Retina (tissue), 1 donor: ENCODE results near the gene ADARB2.

Experiments
- DNase-seq: peaks from one replicate; pipeline ENCODE4 v3.0.0-alpha.2; 2016

The ADARB2 gene

DNA sequence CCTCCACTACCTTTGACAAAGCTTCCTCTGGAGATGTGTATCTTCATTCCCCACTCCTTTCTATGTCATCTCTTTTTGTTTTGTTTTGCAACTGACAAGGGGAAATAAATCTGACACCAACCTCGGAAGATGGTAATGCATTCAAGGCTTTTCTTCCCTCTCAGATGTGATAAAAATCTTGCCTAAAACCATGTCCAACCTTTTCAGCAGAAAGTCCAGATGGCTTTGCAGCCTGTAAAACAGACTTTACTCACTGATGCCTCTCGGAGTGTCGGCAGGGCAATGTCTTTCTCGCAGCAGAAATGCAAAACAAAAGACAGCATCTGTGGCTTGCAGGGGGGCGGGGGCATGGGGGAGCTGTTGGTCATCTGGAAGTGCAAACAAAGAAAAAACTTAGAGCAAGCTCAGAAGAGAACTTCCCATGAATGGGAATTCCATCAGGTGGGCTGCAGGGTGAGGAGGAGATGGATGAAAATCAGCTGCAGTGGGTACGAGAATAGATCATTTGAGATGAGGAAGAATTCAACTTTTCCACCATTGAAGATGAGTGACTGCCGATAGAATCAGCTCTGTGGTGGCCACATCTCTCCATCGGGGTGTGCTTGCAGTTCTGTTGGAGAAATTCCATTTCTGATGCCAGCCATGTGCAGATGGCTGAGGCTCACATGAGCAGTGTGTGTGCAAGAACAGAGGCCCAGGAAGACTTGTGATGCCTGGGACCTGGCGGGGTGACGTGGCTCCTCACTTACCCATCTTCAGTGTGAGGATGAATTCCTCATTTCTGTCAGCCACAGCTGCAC lies 443.5 kb downstream of the ADARB2 start:
- DNase-seq = peak; percentile 62

DNA sequence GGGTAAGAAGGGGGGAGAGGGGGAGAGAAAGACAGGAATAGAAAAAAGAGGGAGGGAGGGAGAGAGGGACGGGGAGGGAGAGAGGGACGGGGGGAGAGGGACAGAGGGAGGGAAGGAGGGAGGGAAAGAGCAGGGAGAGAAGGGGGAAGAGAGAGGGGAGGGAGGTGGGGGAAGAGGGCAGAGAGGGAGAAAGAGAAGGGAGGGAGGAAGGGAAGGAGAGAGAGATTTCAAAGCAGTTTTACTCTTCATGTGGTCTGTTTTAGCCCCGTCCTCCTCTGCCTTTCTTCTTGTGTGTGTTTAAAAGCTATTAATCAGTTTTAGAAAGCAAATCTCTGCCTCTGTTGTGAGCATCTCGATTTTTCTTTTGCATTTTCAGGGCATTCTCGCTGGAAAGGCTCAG lies 444.2 kb downstream of the ADARB2 start:
- DNase-seq = no peak

DNA sequence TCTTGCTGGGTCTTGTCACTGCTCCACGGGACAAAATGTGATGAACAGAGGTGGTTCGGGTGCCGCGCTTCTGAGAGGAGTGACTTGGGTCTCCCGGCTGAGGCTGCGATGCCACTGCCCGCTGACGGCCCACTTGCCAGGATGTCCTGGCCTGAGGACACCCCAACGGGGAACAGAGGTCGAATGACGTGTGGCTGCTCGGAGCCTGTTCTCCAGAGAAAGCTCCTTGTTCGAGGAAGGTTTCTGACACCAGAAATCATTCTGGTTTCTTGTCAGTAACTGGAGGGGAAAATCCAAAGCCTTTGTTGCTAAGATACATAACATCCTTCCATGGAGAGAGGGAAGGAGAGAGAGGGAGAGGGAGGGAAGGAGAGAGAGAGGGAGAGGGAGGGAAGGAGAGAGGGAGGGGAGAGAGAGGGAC lies 444.7 kb downstream of the ADARB2 start:
- peak; percentile 60 for DNase-seq

DNA sequence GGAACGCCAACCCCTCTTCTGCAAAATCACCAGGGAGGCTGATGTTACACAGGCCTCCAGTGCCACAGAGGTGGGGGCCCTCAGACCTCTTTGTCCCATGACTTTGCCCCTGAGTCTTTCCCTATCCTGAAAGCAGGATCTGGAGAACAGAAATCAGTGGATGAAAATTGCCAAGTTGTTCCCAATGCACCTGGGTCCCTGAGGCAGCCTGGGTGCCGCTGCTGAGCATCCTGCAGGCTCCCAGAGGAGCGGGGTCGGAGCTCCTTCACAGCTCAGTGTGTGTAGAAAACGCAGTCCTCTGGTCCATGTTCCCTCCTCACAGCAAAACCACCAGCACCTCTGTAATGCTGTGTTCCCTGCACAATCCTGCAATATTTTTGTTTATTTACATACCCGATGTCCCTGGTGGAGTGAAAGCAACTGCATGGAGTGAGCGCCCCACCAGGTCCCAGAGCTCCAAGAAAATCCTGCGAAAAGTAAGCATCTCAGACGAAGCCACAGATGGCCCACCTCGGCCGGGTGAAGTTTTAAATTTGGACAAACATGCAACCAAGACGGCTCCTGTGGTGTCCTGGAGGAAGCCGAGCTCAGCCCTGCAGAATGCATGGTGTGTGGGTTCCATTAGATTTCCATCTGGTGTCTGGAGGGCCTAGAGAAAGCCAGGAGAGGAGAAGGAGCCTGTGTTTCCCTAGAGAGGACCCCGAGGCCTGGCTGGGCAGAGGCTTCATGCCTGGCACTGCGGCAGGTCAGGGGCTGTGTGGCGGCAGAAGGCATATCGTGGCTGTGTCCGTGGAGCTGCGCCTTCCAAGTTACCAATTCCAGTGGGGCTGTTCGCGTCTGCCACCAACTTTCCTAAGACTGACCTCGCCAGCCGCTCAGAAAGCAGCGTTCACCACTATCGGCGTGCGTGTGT lies 445.9 kb downstream of the ADARB2 start:
- no peak for DNase-seq

DNA sequence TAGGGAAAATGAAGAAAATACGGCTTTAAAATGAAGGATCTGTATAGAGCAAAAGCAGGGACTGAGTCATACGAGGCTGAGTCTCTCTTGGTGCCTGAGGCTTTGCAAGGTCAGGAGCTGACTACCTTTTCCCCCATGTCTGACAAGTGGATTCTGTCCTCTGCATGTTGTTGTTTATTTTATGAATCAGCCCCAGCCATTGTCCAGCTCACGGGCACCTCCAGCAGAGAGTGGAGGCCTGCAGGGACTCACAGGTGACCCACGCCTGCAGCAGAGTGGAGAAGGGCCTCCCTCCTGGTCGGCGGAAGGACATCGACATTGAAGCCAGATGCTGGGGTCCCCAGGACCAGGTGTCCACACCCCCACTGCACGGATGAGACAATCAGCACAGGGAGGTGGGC lies 447.3 kb downstream of the ADARB2 start:
- DNase-seq = no peak

DNA sequence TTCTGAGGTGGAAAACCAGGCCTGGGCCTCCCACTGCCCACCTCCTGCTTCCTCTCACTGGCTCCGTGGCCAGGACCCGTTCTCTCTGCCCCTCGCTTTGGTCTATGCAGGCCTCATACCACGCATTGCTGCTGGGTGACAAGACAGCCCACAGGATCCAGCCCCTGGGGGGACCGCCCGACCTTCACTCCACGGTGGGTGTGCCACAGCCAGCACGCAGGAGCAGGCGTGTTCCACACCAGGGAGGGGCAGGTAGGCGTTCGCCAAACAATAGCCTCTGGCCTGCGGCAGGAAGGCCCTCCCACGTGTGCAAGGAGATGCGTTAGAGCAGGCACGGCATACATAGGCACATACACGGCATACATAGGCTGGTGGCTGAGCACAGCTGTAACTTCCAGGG lies 447.7 kb downstream of the ADARB2 start:
- DNase-seq = no peak

DNA sequence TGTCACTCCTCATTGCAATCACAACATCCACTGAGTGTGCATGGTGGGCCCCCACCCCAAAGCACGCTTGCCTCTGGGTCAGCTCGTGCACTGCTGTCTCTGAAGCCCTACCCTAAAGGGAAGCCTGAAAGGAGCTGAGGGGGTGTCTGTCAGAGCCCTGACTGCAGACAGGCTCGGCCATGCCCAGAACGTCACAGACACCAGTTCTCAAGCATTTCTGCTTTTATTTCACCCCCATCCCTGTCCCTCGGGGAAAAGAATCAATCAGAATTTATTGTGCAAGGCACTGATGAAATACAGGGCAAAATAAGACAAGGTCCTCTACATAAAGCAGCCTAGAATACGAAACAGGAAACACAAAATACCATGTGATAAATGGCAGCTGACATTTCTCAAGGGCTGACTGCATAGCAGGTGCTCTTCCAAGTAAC lies 449.3 kb downstream of the ADARB2 start:
- peak; percentile 75 for DNase-seq

DNA sequence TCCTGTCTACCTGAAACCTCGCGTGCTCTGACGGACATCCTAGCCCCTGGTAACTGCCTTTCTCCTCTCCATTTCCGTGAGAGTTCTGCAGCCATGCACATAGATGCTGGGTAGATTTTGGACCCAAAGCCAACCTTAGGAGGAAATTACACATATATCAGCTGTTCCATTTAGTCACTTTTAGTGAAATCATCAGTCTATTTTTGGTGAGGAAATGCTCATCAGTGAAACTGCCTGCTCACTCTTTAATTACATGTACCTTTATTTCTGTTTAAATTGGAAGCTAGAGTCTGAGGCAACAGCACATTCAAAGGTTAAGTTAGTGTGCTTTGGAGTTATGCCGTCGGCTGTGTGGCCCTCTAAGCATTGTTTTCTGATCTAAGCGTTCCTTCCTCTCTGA lies 449.8 kb downstream of the ADARB2 start:
- DNase-seq = no peak

DNA sequence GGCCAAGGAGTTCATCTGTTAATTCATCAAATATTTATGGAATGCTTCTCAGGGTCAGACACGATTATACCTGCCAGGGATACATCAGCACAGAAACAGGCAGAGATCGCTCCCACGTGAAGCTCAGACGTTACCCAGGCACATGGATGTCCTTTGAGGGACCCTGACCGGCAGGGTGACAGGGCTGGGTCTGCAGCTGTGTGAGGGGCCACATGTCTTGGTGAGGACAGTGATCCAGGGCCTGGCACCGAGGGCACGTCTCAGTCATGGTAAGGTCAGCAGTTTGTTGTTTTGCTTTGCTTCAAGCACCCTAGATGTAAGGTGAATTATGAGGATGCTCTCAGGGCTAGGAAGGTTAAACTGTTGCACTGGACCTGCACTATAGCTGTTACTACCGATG lies 453.2 kb downstream of the ADARB2 start:
- no peak for DNase-seq

DNA sequence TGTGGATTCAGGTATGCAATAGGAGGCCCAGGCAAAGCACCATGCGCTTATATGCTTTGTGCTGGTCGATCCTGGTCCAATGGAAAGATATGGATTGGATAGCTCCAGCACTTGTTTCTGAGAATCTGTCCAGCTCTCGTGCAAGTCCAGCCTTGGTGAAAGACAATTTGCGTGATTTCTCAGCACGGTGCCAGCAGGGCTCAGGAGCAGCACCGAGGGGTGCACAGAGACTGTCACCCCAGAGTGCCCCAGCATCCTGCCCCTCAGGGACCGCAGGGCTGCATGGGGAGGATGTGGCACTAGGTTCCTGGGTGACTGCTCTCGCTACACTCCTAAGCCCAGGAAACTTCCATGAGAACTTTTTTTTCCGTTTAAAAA lies 455.9 kb downstream of the ADARB2 start:
- no peak for DNase-seq

DNA sequence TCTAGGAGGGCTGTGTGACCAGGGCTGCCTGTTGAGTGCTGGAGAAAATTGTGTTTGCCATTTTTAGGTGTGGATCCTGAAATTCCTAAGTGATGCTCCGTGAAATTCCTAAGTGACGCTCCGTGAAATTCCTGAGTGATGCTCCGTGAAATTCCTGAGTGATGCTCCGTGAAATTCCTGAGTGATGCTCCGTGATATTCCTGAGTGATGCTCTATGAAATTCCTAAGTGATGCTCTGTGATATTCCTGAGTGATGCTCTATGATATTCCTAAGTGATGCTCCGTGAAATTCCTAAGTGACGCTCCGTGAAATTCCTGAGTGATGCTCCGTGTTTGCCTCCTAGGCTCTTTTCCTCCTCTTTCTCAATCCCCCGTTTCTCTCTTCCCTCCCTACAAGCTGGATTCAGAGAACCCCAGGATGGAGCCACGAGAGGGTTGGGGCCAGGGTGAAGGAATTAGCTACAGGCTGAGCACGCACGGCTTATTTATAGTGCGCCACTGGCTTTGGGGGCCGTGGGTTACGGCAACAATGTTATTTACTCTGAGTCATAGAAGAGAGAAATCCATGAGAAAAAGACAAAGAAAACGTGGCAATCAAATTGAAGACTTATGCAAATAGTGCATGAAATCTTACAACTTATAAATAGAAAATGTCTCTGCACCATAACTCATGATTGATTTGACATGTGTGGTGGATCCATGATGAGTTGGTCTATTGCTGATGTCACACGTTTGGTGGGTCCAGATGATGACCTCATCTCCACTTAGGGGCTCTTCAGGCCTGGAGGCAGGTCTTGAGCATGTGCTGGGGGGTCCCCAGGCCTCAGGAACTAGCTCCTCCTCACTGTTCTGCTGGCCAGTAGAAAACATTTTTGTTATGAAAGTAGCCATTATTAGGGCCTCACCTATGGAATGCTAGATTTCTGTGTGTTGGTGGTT lies 456.6 kb downstream of the ADARB2 start:
- no peak for DNase-seq

DNA sequence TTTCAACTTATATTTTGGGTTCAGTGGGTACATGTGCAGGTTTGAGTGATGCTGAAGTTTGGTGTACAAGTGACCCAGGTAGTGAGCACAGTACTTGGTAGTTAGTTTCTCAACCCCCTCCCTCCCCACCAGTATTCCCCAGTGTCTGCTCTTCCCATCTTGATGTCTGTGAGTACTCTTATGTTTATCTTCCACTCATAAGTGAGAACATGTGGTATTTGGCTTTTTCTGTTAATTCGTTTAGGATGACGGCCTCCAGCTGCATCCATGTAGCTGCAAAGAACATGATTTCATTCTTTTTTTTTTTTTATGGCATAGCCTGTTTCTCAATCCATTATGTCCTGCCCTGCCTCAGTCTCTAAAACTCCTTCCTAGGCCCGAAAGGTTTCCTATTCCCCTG lies 459.0 kb downstream of the ADARB2 start:
- no peak for DNase-seq

DNA sequence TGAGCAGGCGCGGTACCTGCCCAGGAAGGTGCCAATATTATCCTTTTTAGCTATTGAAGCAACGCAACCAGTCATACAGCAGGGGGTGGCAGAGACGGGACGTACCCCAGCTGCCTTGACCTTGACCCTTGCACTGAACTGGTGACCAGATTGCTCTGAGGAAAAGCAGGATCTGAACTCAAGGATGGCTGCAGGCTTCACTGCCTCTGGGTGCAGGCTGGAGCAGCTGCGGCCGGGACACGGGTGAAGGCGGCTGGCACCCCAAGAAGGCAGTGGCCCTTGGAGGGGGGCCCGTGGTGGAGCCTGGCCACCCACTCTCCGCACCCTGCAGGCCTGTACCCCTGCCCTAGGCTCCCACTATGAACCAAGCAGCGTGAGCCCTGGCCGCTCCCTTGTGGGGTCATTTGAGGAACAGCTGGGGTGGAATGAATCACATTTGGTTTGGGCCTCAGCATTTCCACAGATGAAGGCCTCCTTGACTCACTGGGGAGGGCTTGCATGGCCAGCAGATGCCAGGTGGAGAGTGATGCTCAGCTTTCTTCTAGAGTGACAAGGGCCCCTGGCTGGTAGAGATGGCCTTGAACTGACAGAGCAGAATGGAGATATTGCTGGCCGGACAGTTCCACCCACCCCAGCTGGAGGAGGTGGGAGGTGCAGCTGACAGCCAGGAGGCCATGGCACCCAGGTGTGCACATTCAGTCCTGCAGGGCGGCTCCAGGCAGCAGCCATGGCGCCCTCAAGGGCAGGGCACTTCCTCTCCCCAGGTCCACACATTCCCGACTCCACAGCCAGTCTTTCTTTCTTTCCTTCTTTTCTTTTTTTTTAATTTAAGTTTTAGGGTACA lies 462.4 kb downstream of the ADARB2 start:
- DNase-seq = no peak

DNA sequence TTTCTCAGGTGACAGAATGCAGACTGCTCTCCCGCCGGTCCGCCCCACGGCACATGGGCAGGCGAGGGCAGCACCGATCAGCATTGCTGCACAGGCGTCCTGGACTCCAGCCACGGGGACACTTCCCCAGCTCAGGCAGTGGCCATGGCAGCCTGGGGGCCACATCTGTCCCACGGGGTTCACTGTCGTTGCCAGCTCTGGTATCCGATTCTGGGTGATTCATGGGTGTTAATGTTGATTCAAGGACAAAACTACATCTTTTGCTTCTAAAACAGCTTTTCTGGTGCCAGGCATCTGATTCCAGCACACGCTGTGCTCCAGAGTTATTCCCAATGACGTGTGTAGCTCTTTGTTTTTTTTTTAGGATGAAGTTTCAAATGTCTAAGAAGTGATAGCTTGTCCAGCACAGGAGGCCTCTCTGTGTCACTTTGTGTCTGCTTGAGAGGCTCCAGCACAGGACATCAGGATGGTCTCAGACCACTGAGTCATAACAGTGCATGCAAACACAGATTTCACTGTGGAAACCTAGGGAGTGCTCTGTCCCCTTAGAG lies 463.1 kb downstream of the ADARB2 start:
- no peak for DNase-seq

DNA sequence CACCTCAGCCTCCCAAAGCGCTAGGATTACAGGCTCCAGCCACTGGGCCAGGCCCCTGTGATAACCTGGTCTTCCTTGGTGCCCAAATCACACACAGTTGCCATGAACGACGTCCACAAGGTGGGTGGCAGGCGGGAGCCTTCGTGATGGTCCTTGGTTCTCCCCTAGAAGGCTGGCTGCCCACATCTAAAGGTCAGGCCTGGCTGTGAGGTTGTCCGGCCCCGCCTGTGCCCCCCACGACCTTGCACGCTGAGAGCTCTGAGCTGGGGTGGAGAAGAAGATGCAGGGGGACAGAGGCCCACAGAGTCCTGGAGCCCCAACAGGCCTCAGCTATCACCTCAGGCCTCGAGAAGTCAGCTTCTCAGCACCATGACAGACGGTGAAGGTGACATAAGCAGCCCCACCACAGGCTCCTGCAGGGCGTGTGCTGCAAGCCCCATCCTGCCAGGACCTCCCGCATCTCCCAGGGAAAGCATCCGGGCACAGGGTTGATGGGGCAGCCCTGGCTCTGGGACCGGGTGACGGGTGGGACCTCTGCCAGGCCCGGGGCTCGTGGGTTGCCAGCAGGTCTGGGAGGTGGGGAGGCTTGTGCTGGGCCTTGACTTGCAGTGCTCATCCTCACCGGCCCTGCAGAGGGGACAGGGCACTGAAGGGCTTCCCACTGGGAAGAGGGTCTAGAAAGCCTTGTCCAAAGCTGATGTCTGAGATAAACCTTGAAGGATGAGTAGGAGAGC lies 463.8 kb downstream of the ADARB2 start:
- DNase-seq = no peak

DNA sequence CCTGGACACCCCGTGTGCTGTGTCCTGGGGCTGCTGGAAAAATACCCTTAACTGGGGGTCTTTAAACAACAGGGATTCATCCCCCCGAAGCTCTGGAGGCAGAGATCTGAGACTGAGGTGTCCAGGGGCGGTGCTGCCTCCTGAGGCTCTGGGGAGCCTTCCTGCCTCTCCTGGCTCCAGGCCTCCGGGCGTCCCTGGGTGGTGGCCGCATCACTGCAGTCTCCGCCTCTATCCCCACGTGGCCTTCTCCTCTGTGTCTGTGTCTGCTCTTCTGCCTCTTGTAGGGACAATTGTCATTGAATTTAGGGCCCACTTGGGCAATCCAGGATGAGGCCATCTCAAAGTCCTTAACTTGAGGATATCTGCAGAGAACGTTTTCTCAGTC lies 464.6 kb downstream of the ADARB2 start:
- no peak for DNase-seq

DNA sequence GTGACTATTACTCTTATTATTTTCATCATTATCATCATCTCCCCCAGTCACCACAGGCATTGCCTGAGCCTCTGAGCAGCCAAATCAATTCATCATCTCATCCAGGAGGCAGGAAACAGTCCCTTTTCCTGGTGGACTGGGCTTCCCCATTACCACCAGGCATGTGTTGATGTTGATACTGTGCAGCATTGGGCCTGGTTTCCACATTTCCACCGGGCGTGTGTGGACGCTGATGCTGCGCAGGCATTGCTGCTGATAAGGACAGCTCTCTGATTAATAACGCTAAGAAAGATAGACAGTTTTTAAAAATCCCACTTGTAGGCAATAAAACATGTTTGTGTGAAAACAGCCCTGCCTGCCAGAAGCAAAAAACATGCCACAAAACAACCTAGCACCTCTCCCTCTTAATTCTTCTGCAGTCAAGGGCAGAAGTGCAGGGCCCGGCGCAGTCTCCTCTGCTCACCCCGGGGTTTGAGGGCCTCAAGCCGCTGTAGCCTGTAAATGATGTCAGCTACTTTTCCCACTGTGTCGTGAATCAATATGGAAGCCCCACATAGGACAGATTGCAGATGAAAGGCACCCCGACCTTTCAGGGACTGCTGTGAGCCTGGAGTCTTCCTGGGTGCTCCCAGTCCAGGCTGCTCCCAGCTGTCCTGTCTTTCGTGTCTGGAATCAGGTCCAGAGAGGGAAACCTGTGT lies 465.1 kb downstream of the ADARB2 start:
- no peak for DNase-seq

DNA sequence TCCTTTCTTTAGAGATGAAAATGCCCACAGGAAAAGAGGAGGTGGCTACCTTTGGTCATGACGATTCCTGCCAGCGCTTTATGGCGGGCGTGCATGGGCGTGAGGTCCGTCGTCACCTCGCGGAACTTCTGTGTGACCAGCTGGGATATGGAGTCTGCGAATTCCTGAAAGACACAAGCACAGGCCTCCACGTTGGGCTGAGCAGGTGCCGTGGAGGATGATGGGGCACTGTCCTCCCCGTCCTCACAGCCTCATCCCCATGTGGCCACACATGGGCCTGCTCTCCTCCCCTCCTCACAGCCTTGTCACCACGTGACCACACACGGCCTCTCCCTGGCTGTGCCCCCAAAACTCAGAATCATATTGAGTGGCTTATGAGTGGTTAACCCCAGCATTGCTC lies 466.4 kb downstream of the ADARB2 start:
- DNase-seq = no peak

DNA sequence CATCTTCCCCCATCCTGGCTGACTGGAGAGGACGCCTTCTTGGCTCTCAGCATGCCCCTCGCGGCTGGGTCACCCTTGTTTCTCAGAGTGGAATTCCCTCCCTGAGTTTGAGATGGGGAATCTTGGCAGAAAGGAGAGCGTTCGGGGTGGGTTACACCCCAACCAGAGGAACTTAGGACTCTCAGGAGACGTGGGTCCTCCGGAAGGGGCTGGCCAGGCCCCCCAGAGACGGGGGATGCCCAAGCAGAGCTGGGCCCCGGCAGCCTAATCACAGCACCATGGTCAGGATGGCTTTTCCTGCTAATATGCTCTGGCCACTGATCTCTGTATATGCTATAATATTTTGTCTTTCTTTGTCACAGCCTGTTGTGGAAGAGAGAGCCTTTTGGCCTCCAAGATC lies 466.8 kb downstream of the ADARB2 start:
- no peak for DNase-seq

DNA sequence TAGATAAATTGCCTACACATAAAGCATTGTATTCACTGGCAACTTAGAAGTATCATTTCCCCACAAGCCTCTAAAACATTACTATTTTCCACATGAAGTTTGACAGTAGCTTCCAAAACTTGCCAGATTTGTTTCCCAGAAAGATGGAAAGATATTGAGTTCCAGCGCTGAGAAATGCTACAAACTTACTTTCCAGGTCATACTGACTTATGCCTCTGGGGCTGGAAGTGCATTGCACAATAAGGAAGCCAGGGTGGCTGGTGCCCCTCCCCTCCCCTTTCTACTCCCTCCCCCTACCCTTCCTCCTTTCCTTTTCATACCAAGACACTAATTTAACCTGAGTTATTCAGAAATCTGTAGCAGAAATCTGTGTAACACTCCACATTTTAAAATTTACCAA lies 468.5 kb downstream of the ADARB2 start:
- no peak for DNase-seq
